T-helper 17 cell (primary cell): ENCODE measurements around the gene DNAAF6. TPM values are rescaled to one million over a fixed set of nuclear protein-coding genes. Genes with fewer than 3 reads are reported as not detected.
"Not testable (repeated sequence)": the region's sequence is repeated elsewhere in the genome, so short reads cannot be mapped to it uniquely, and the experiment has no call there.

Experiments used
- ATAC-seq: fragments of 150-1000 bp; cut with Tn5 transposase; 2 replicates; pipeline ENCODE4 v1.10.0; 2021; ENCODE audit warnings: mild to moderate bottlenecking, moderate library complexity
- DNase-seq, 3 donors: peaks; one replicate each; pipeline versions ENCODE4 v3.0.0 to v3.0.0-alpha.2; 2020 to 2021
- H3K9me3 ChIP-seq: one replicate; pipeline ENCODE4 v1.7.0; 2013; ENCODE audit warnings: low read length, mild to moderate bottlenecking; ENCODE audit not compliant: control insufficient read depth, poor library complexity, severe bottlenecking
- H3K27ac Mint-ChIP-seq: one replicate; pipeline ENCODE4 v1.8.0; 2022; ENCODE audit warnings: mild to moderate bottlenecking, moderate library complexity, mixed read lengths
- H3K27me3 Mint-ChIP-seq: one replicate; pipeline ENCODE4 v1.8.0; 2022; ENCODE audit warnings: mixed read lengths
- H3K36me3 Mint-ChIP-seq: one replicate; pipeline ENCODE4 v1.8.0; 2022; ENCODE audit warnings: low read depth, mixed read lengths
- H3K4me1 Mint-ChIP-seq: one replicate; pipeline ENCODE4 v1.8.0; 2022; ENCODE audit warnings: mild to moderate bottlenecking, mixed read lengths
- H3K4me3 Mint-ChIP-seq: one replicate; pipeline ENCODE4 v1.8.0; 2022; ENCODE audit warnings: mild to moderate bottlenecking, moderate library complexity, mixed read lengths
- total RNA-seq, 4 donors: library from RNA in 2 of 4; stranded (reverse) in 2 of 4; gene quantifications; one replicate each; pipeline ENCODE4 v1.2.3 and lab custom pipeline; 2022 to 2026

Gene DNAAF6
- not detected for total RNA-seq
- total RNA-seq (lab: John Stamatoyannopoulos, UW): 0 to 0.08 reads per million in 2 donors

DNA sequence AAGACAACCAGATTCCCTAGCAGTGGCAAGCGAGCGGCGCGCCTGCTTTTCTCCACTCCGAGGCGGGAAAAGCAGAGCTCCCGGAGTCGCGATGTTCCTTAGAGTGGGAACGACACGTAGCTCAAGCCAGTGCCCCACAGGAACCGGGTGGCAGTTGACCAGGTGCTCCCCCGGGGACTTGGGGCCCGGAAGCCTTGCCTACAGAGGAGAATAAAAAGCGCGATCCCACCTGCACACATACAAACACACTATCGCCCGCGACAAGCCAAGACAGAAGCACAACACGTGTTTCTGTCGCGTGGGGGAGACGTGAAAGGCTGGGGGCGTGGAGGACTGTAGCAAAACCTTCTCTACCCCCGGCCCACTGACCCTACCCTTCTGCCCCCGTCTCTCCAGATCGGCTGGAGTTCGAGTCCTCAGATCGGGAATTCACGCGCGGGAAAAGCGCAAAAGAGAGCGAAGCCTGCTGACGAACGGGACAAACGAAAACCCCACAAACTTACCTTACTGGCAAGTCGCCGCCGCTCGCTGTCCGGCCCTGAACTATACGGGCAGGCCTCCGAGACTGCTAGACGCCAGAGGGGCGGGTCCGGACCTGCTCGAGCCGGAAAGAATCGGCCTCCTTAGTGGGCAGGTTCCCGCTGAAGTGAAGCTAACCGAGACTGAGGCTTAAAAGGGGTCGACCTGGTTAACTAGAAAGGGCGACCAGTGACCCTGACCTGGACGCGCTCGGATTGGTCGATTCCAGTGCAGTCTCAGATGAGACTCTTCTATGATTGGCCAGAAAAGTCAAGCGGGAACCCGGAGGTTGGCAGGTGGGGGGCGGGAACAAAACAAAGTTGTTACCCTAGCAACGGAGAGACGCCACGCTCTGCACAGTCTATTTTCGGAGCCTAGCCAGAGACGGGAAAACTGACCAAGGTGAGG is at the start of gene DNAAF6, which contains the start of gene NUP62CL:
Gene DNAAF6, plus strand, starts transcription at position 842 of the 927 bp plus-strand sequence. CDS start 6,265 bp downstream, outside the sequence.
Gene NUP62CL, minus strand, starts transcription at position 664 of the 927 bp plus-strand sequence. CDS start 31,287 bp downstream, outside the sequence.
- Mint-ChIP-seq H3K27me3 (no peaks in the 10 kb centered on the region), H3K4me3 (peak within 1 kb of the TSS; percentile 90), H3K36me3 (no peaks in the 10 kb centered on the region), H3K27ac (peak within 1 kb of the TSS; percentile 88), H3K4me1 (peaks cover 5% of the 10 kb centered on the region)
- ATAC-seq (peak; percentile 98), DNase-seq (peak; percentile 41 to 54 (median 42))
- H3K9me3 ChIP-seq: no peaks in the 10 kb centered on the region

DNA sequence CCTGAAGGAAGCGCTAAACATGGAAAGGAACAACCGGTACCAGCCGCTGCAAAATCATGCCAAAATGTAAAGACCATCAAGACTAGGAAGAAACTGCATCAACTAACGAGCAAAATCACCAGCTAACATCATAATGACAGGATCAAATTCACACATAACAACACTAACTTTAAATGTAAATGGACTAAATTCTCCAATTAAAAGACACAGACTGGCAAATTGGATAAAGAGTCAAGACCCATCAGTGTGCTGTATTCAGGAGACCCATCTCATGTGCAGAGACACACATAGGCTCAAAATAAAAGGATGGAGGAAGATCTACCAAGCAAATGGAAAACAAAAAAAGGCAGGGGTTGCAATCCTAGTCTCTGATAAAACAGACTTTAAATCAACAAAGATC is 48.8 kb upstream of the DNAAF6 start:
- not testable (repeated sequence) for ATAC-seq, H3K27ac Mint-ChIP-seq, H3K4me3 Mint-ChIP-seq, H3K27me3 Mint-ChIP-seq, DNase-seq, H3K9me3 ChIP-seq, H3K4me1 Mint-ChIP-seq, H3K36me3 Mint-ChIP-seq

DNA sequence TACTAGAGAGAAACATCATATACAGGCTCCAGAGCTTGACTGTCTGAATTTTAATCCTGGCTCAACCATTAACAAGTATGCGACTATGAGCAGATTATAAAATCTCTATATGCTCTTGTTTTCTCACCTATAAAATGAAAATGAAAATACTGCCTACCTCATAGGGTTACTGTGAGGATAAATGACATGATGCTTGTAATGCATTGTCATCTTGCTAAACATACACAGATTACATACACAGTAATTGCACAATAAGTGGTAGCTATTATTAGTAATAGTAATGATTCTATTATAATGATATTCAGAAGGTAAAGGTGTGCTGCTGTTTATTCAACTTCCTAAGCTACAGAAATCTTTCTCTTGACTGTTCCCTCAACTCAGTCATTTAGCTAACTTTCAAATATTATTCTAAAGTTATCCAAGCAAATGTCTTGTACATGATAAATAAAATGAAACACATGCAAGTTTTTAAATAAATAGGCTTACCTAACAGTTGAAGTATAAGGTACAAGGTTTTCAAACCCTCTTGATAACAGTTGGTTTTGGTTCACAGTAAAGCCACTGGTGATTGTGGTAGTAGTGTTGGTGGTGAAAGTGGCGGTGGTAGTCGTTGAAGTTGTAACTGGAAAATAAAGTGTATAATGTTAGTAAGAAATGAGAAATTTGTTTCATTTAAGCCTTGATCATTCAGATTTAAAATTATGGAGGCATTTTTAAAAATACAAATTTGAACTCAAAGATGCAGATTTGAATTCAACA is 39.1 kb upstream of the DNAAF6 start:
- no peak for DNase-seq

DNA sequence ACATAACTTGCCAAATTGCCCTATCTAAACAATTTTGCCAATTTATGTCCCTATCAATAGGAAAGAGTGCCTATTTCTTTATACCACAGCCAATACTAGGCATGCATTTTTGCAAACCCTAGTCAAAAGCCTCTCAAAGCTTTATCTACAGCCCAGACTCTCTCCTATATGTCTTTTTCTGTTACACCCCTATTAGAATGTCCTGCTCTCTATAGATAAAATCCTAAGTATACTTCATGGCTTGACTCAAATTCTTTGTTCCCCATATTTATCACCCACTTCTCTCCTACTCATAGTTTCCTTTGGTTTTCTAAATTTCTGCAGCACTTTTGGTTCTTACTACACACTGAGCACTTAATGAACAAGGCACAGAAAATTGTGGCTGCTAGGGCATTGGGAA is 38.2 kb upstream of the DNAAF6 start:
- no peaks in the 10 kb centered on the region for H3K9me3 ChIP-seq
- DNase-seq (no peak), ATAC-seq (no peak)
- Mint-ChIP-seq H3K4me1 (no peaks in the 10 kb centered on the region), H3K27me3 (no peaks in the 10 kb centered on the region), H3K27ac (no peak overlapping the region), H3K36me3 (peaks cover 2% of the 10 kb centered on the region), H3K4me3 (no peak overlapping the region)

More for the DNA sequence above, 39.1 kb upstream of the DNAAF6 start:
- Mint-ChIP-seq H3K27ac (no peak overlapping the region), H3K36me3 (peaks cover 2% of the 10 kb centered on the region), H3K27me3 (no peaks in the 10 kb centered on the region), H3K4me3 (no peak overlapping the region), H3K4me1 (no peaks in the 10 kb centered on the region)
- ATAC-seq: no peak
- H3K9me3 ChIP-seq: no peaks in the 10 kb centered on the region

DNA sequence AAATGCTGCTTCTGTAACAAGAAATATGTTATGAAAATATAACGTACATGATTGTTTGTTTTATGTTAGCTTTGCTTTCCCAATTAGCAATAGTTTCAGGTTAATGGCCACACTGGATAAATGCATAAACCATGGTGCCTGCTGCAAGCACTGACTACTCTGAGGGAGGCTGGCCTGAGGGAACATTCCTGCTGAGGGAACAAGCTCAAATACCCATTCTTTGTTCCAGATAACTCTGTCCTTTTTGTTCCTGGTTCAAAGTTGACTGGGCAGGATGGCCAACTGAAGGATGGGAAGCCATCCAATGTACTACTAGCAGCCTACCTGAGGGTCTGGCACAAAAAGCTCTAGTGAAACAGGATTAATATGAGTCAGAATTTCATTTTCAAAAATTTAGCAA is 37.7 kb upstream of the DNAAF6 start:
- ATAC-seq (no peak), DNase-seq (no peak)
- Mint-ChIP-seq H3K36me3 (peaks cover 2% of the 10 kb centered on the region), H3K4me3 (no peak overlapping the region), H3K27me3 (no peaks in the 10 kb centered on the region), H3K4me1 (no peaks in the 10 kb centered on the region), H3K27ac (no peak overlapping the region)
- no peaks in the 10 kb centered on the region for H3K9me3 ChIP-seq

DNA sequence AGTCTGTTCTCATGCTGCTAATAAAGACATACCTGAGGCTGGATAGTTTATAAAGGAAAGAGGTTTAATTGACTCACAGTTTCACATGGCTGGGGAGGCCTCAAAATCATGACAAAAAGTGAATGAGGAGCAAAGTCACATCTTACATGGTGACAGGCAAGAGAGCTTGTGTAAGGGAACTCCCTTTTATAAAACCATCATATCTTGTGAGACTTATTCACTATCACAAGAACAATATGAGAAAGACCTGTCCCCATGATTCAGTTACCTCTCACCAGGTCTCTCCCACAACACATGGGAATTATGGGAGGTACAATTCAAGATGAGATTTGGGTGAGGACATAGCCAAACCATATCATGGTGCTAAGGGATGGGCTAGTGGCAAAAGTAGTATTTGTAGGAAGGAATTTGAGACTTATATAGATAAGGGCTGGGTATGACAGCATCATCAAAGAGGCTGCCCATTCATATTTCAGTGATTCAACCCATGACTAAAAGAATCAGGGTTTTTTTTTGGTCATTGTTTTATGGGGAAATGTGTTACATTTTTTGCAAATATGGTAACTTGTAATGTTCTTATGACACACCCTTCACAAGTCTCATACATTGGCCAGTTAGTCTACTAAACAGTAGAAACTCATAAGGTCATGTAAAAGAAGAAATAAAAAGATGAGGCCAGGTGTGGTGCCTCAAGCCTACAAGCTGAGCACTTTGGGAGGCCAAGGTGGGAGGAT is 34.9 kb upstream of the DNAAF6 start:
- ATAC-seq: no peak
- no peak overlapping the region for H3K4me3 Mint-ChIP-seq

DNA sequence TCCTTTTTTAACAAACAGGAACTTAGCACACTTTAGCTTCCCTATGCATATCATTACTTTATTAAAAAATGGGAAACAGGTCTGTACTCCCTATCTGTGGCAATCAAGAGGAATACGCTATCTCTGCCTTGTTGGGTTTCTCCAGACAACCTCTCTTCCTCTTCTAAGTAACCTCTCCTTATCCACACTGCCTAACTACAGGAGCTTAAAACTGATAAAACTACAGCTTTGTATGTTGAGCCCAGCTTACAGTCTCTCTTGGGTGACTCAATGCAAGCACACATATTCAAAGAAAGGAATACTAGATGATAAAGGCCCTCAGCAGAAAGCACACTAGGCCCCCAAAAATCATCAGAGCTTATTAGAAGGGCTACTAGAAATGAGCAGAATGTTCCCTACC is 9.1 kb upstream of the DNAAF6 start:
- H3K9me3 ChIP-seq: no peaks in the 10 kb centered on the region
- H3K4me3 Mint-ChIP-seq: no peak overlapping the region
- no peaks in the 10 kb centered on the region for H3K4me1 Mint-ChIP-seq
- H3K36me3 Mint-ChIP-seq: no peaks in the 10 kb centered on the region
- no peak for DNase-seq
- H3K27ac Mint-ChIP-seq: no peak overlapping the region
- no peaks in the 10 kb centered on the region for H3K27me3 Mint-ChIP-seq
- ATAC-seq: no peak

More for the DNA sequence above, 34.9 kb upstream of the DNAAF6 start:
- H3K9me3 ChIP-seq: no peaks in the 10 kb centered on the region
- DNase-seq: no peak
- H3K4me1 Mint-ChIP-seq: no peaks in the 10 kb centered on the region
- no peak overlapping the region for H3K27ac Mint-ChIP-seq
- H3K27me3 Mint-ChIP-seq: no peaks in the 10 kb centered on the region
- H3K36me3 Mint-ChIP-seq: peaks cover 2% of the 10 kb centered on the region

DNA sequence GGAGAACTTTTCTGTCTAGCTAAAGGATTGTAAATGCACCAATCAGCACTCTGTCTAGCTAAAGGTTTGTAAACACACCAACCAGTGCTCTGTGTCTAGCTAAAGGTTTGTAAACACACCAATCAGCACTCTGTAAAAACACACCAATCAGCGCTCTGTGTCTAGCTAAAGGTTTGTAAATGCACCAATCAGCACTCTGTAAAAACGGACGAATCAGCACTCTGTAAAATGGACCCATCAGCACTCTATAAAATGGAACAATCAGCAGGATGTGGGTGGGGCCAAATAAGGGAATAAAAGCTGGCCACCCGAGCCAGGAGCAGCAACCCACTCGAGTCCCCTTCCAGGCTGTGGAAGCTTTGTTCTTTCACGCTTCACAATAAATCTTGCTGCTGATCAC is 8.3 kb upstream of the DNAAF6 start:
- not testable (repeated sequence) for H3K27me3 Mint-ChIP-seq, H3K36me3 Mint-ChIP-seq, ATAC-seq, DNase-seq, H3K27ac Mint-ChIP-seq, H3K9me3 ChIP-seq, H3K4me3 Mint-ChIP-seq, H3K4me1 Mint-ChIP-seq

DNA sequence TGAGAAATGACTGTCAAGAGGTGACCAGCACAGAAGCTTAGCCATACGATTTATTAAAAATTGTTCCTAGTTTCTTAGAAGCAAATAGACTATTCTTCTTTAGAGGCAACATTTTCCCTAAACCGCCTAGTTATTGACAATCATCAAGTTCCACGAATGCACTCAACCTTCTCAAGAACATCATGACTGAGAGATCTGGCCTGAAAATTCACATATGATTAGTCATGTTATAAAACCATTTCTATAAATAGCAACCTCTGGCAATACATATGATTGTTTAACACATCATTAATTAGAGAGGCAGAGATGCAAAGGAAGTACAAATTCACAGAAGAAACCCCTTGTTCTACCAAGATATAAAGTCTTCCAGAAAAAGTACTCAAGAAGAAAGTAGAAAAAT is 6.9 kb upstream of the DNAAF6 start:
- no peaks in the 10 kb centered on the region for H3K9me3 ChIP-seq
- H3K4me3 Mint-ChIP-seq: no peak overlapping the region
- no peak overlapping the region for H3K27ac Mint-ChIP-seq
- no peak for ATAC-seq
- H3K36me3 Mint-ChIP-seq: no peaks in the 10 kb centered on the region
- no peaks in the 10 kb centered on the region for H3K27me3 Mint-ChIP-seq
- no peaks in the 10 kb centered on the region for H3K4me1 Mint-ChIP-seq
- no peak for DNase-seq

DNA sequence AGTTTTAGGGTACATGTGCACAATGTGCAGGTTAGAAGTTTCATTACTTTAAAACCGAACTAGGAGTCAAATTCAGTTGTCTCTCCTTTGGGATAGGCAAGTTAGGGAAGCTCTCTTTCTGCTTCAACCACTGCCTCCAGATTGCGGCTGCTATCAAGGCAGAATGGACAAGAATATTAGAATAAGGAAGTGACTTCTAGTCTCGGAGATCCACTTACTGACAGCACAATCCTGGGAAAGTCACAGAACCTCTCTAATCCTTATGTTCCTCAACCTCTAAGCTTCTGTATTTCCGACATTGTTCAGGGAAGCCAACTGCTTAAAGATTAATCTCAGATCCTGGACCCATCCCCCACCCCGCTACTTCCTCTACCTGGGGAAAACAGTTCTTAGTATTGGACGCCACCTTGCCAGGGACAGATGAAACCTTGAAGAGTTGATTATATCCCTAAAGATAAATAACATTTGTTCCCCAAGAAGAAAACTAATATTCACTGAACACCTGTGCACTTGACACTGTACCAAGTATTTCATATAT is 2.3 kb upstream of the DNAAF6 start:
- no peak overlapping the region for H3K4me3 Mint-ChIP-seq
- DNase-seq (no peak), ATAC-seq (no peak)
- no peaks in the 10 kb centered on the region for H3K27me3 Mint-ChIP-seq
- no peaks in the 10 kb centered on the region for H3K36me3 Mint-ChIP-seq
- peaks cover 5% of the 10 kb centered on the region for H3K4me1 Mint-ChIP-seq
- no peak overlapping the region for H3K27ac Mint-ChIP-seq
- no peaks in the 10 kb centered on the region for H3K9me3 ChIP-seq

DNA sequence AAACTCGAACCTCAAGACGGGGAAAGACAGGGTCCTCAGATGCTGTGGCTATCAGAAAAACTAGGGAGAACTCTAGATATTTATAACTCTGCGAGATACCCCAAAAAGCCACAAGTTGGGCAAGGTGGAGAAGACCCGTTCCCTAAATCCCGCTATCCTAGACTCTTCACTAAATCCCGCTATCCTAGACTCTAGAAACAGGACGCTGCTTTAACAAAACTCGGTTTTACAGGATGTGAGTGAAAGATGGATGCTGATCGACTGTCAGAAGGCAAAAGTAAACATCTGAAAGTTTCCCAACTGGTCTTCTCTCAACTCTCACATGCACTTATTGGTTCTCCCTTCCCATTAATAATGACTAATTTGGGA is 270 bp downstream of the DNAAF6 start:
- Mint-ChIP-seq H3K36me3 (no peaks in the 10 kb centered on the region), H3K4me3 (peak overlapping the region; percentile 90), H3K27me3 (no peaks in the 10 kb centered on the region), H3K4me1 (peaks cover 5% of the 10 kb centered on the region), H3K27ac (peak overlapping the region; percentile 88)
- no peaks in the 10 kb centered on the region for H3K9me3 ChIP-seq
- ATAC-seq: no peak
- no peak for DNase-seq

DNA sequence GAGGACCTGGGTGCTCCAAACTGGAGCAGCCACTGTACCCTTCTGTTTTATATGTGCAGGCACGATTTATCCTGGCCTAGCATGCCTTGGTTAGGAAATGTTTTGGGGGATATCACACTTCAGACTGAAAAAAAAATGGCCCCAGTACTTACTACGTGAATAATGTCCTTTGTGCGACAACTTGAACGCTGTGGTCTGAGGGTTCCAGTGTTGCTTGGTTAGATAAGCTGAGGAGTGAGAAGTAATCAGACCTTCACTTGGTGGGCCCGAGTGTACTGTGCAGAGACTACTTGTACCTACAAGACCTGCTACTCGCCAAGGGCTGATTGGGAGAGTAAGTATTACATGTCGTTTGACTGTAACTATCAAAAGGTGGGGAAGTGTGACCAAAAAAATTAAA is 678 bp downstream of the DNAAF6 start:
- Mint-ChIP-seq H3K27ac (peak overlapping the region; percentile 88), H3K4me1 (peaks cover 5% of the 10 kb centered on the region), H3K4me3 (no peak overlapping the region), H3K27me3 (no peaks in the 10 kb centered on the region), H3K36me3 (no peaks in the 10 kb centered on the region)
- H3K9me3 ChIP-seq: no peaks in the 10 kb centered on the region
- DNase-seq (no peak), ATAC-seq (no peak)

DNA sequence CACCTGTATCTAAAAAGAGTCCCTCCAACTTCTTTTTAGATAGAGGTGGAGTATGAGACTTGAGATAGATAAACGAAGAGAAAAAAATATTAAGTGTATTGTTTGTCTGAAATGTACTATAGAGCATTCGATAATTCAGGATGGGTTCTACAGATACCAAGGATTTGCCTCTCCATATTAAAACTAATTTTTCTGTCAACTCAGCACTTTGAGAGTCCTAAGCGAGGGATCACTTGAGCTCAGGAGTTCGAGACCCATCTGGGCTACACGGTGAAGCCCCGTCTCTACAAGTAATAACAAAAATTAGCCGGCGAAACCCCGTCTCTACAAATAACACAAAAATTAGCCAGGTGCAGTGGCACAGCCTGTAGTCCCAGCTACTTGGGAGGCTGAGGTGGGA is 1.5 kb downstream of the DNAAF6 start:
- Mint-ChIP-seq H3K4me3 (no peak overlapping the region), H3K4me1 (peaks cover 5% of the 10 kb centered on the region), H3K27ac (no peak overlapping the region), H3K27me3 (no peaks in the 10 kb centered on the region), H3K36me3 (no peaks in the 10 kb centered on the region)
- ATAC-seq: no peak
- no peak for DNase-seq
- H3K9me3 ChIP-seq: no peaks in the 10 kb centered on the region
